ENCODE measurements around the gene AHCYL2. TPM values are rescaled to one million over a fixed set of nuclear protein-coding genes. Genes with fewer than 3 reads are reported as not detected.

The AHCYL2 gene
- total and polyA plus RNA-seq, 2 donors (not counting 3 experiments of a cell fraction or from before 2014, with no cell fraction given), result 10.8 to 13.5 TPM

DNA sequence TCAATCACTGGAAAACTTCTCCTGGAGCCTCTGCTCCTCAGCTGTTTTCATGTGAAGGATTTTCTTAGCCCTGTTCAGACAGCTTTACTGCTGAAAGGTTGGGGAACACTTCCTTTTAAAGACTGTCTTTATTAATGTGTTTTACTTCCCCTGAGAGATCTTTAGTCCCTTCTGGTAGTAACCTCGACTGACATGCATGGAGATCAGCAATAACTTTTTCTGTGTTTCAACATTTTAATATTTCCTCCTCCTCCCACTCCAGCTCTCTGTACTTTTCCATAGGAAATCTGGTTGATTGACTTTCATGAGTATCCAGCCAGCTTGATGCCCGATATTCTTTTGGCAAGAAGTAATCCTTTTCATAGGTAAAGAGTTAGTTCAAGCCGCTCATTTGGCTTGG is 146.7 kb downstream of the AHCYL2 start:
- H3K27ac ChIP-seq (ENCODE audit: insufficient read depth, low read depth, low read length), result no peak overlapping the region
- H4K20me1 ChIP-seq (replicated peaks; ENCODE audit: control insufficient read depth, extremely low read depth, insufficient read depth, low read length), result no peaks in the 10 kb centered on the region
- peaks cover 4% of the 10 kb centered on the region for H3K4me1 ChIP-seq (ENCODE audit: control insufficient read depth, extremely low read depth, insufficient read depth, low read length)
- no peak for FAIRE-seq
- no peak overlapping the region for H3K4me2 ChIP-seq (ENCODE audit: insufficient read depth, low read length)
- H3K9ac ChIP-seq (replicated peaks; ENCODE audit: extremely low read depth, insufficient read depth, low read length), result no peak overlapping the region
- DNase-seq (ENCODE audit: low read depth, low spot score), result no peak
- no peaks in the 10 kb centered on the region for H3K9me1 ChIP-seq (replicated peaks; ENCODE audit: control insufficient read depth, extremely low read depth, insufficient read depth, low read length)
- H3K27me3 ChIP-seq (ENCODE audit: control insufficient read depth in 2 of 2, insufficient read depth in 2 of 2, low read length in 2 of 2), result no peaks in the 10 kb centered on the region
- TF ChIP-seq MAX (IDR thresholded peaks at IDR 0.05; ENCODE audit: insufficient read depth, insufficient read length) (no peak), GATA2 (IDR thresholded peaks at IDR 0.05; ENCODE audit: insufficient read depth, insufficient read length, low read depth, low read length) (no peak), JUN (IDR thresholded peaks at IDR 0.05; ENCODE audit: borderline replicate concordance, insufficient read depth, insufficient read length, low read depth) (no peak), POLR2A (IDR thresholded peaks at IDR 0.05; ENCODE audit: low read depth, low read length) (no peak)
- TF ChIP-seq, protein P1, sequence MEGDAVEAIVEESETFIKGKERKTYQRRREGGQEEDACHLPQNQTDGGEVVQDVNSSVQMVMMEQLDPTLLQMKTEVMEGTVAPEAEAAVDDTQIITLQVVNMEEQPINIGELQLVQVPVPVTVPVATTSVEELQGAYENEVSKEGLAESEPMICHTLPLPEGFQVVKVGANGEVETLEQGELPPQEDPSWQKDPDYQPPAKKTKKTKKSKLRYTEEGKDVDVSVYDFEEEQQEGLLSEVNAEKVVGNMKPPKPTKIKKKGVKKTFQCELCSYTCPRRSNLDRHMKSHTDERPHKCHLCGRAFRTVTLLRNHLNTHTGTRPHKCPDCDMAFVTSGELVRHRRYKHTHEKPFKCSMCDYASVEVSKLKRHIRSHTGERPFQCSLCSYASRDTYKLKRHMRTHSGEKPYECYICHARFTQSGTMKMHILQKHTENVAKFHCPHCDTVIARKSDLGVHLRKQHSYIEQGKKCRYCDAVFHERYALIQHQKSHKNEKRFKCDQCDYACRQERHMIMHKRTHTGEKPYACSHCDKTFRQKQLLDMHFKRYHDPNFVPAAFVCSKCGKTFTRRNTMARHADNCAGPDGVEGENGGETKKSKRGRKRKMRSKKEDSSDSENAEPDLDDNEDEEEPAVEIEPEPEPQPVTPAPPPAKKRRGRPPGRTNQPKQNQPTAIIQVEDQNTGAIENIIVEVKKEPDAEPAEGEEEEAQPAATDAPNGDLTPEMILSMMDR (IDR thresholded peaks at IDR 0.05; ENCODE audit: extremely low read depth in 1 of 2, insufficient read depth in 1 of 2, low read depth in 1 of 2, low read length in 2 of 2), result no peak
- ChIA-PET CTCF (interaction anchor here (0.9 to 7.6 kb wide), 7 partner anchors 18 to 272 kb away, joined by 3 to 321 read pairs (median 5); partner anchors contain the start of gene SMKR1), POLR2A (no interaction called here)
- intact Hi-C loops (cut with micrococcal nuclease), result no loop called here
- dilution Hi-C loops (cut with MboI; ENCODE audit: extremely low pct_ligation_motif_present, low sequenced_read_pairs), result no loop called here
- H3K4me3 ChIP-seq (replicated peaks in 1 of 3; ENCODE audit: insufficient read depth in 1 of 3, low read depth in 1 of 3, low read length in 3 of 3), result no peak overlapping the region
- no peaks in the 10 kb centered on the region for H3K9me3 ChIP-seq (replicated peaks; ENCODE audit: control insufficient read depth, insufficient read depth, low read length)
- H3K36me3 ChIP-seq (ENCODE audit: control insufficient read depth in 2 of 2, extremely low read depth in 1 of 2, insufficient read depth in 2 of 2, low read length in 2 of 2), result no peaks in the 10 kb centered on the region
- H3K79me2 ChIP-seq (ENCODE audit: control insufficient read depth, insufficient read depth, low read length), result no peaks in the 10 kb centered on the region
- no peak overlapping the region for H2AFZ ChIP-seq (ENCODE audit: low read depth, low read length)
- no TSS peak for BruUV-seq (replicated peaks)
